B cell (primary cell): ENCODE results near the gene SLC48A1. TPM values are rescaled to one million over a fixed set of nuclear protein-coding genes. Genes with fewer than 3 reads are reported as not detected.
"Not testable (repeated sequence)": the region's sequence is repeated elsewhere in the genome, so short reads cannot be mapped to it uniquely, and the experiment has no call there.

Source experiments
- ATAC-seq: fragments of 200-7000 bp; cut with Tn5 transposase; one replicate; pipeline ENCODE4 v1.10.0; 2021; ENCODE audit warnings: low read depth, mild to moderate bottlenecking, moderate number of reproducible peaks, moderate library complexity
- CTCF ChIA-PET: fragments of 350-600 bp; sonication (Branson Sonifier 250); formaldehyde crosslinking; loops from one replicate; lab custom pipeline; 2021; ENCODE audit warnings: antibody characterized with exemption, inconsistent platforms; lab: Charles Lee
- POLR2A ChIA-PET: fragments of 350-600 bp; sonication (Branson Sonifier 250); formaldehyde crosslinking; loops from one replicate; lab custom pipeline; 2021; ENCODE audit warnings: antibody characterized with exemption; lab: Charles Lee
- DNase-seq: peaks from one replicate; pipeline ENCODE4 v3.0.0; 2013
- H2AFZ ChIP-seq: 2 replicates; pipeline ENCODE4 v1.6.1; 2012; ENCODE audit warnings: mild to moderate bottlenecking, low read depth, low read length; ENCODE audit not compliant: insufficient read depth, poor library complexity, severe bottlenecking
- H3K27ac ChIP-seq, 2 donors: 1 replicate in 1 of 2; 2 replicates in 1 of 2; pipeline ENCODE4 v1.5.1; 2012 to 2013; ENCODE audit warnings: low read length in 2 of 2, mild to moderate bottlenecking in 2 of 2, moderate library complexity in 1 of 2
- H3K27me3 ChIP-seq, 4 experiments: fragments of 200-600 bp in 1 of 4; sonication (generic) in 1 of 4; replicated peaks in 1 of 4; 1 replicate in 2 of 4; 2 replicates in 2 of 4; pipeline versions ENCODE4 v1.6.1 to v1.7.0; 2013 to 2016; ENCODE audit warnings: low read length in 3 of 4, mild to moderate bottlenecking in 2 of 4, mixed read lengths in 1 of 4, moderate library complexity in 1 of 4; ENCODE audit not compliant: insufficient read depth in 4 of 4, control insufficient read depth in 3 of 4; ENCODE audit errors: control extremely low read depth in 1 of 4
- H3K36me3 ChIP-seq, 2 experiments: replicated peaks in 1 of 2; 1 replicate in 1 of 2; 2 replicates in 1 of 2; pipeline versions ENCODE4 v1.6.1 to v1.7.1; 2013; ENCODE audit warnings: low read length in 1 of 2; ENCODE audit not compliant: insufficient read depth in 2 of 2, control insufficient read depth in 1 of 2; ENCODE audit errors: control extremely low read depth in 1 of 2, extremely low read depth in 1 of 2
- H3K4me1 ChIP-seq, 2 donors: fragments of 200-600 bp in 1 of 2; sonication (generic) in 1 of 2; 1 replicate in 1 of 2; 2 replicates in 1 of 2; pipeline versions ENCODE4 v1.5.1 to v1.6.1; 2013 to 2017; ENCODE audit warnings: low read length in 2 of 2; ENCODE audit not compliant: control insufficient read depth in 2 of 2, insufficient read depth in 2 of 2
- H3K4me2 ChIP-seq: replicated peaks from 2 replicates; pipeline ENCODE3; 2012; ENCODE audit warnings: mild to moderate bottlenecking, low read depth, low read length; ENCODE audit not compliant: poor library complexity, severe bottlenecking
- H3K4me3 ChIP-seq, 5 experiments: fragments of 200-600 bp in 1 of 5; sonication (generic) in 1 of 5; 1 replicate in 3 of 5; 2 replicates in 2 of 5; pipeline versions ENCODE4 v1.5.1 to v1.7.0; 2011 to 2016; ENCODE audit warnings: low read length in 4 of 5, mild to moderate bottlenecking in 4 of 5, low read depth in 2 of 5, control low read depth in 1 of 5, moderate library complexity in 1 of 5; ENCODE audit not compliant: insufficient read depth in 1 of 5; ENCODE audit errors: control extremely low read depth in 1 of 5, extremely low read depth in 1 of 5
- H3K79me2 ChIP-seq: fragments of 200-600 bp; sonication (generic); one replicate; pipeline ENCODE4 v1.6.0; 2016; ENCODE audit warnings: low read length; ENCODE audit not compliant: control insufficient read depth, insufficient read depth
- H3K9ac ChIP-seq: fragments of 200-600 bp; sonication (generic); 2 replicates; pipeline ENCODE4 v1.6.1; 2017; ENCODE audit warnings: mild to moderate bottlenecking, low read length, moderate library complexity
- H3K9me3 ChIP-seq, 3 donors: one replicate each; pipeline versions ENCODE4 v1.6.1 to v1.7.1; 2013; ENCODE audit warnings: low read length in 2 of 3; ENCODE audit not compliant: control insufficient read depth in 2 of 3, insufficient read depth in 1 of 3; ENCODE audit errors: control extremely low read depth in 1 of 3
- H4K20me1 ChIP-seq: 2 replicates; pipeline ENCODE4 v1.6.0; 2012; ENCODE audit warnings: mild to moderate bottlenecking, low read length; ENCODE audit not compliant: insufficient read depth, control insufficient read depth, poor library complexity, severe bottlenecking
- H3K27ac Mint-ChIP-seq: one replicate; pipeline ENCODE4 v1.8.0; 2021; ENCODE audit warnings: mixed read lengths
- H3K27me3 Mint-ChIP-seq: one replicate; pipeline ENCODE4 v1.8.0; 2021; ENCODE audit warnings: mixed read lengths
- H3K4me1 Mint-ChIP-seq: one replicate; pipeline ENCODE4 v1.8.0; 2021; ENCODE audit warnings: mixed read lengths
- H3K4me3 Mint-ChIP-seq: one replicate; pipeline ENCODE4 v1.8.0; 2021; ENCODE audit warnings: mixed read lengths
- H3K9me3 Mint-ChIP-seq: one replicate; pipeline ENCODE4 v1.8.0; 2022; ENCODE audit warnings: mixed read lengths; ENCODE audit not compliant: insufficient read depth
- EZH2 ChIP-seq: IDR thresholded peaks from 2 replicates; pipeline ENCODE4 v1.6.1; 2012; ENCODE audit warnings: borderline replicate concordance, low read depth, mild to moderate bottlenecking, moderate library complexity, low read length; ENCODE audit not compliant: insufficient read depth, poor library complexity, severe bottlenecking
- WGBS: methylation state at CpG from one replicate; pipeline ENCODE4 v1.1.5; 2013; ENCODE audit warnings: missing lambda C conversion rate; ENCODE audit not compliant: insufficient coverage; 5-methylcytosine and 5-hydroxymethylcytosine counted together
- intact Hi-C: fragments of 100-400 bp; cut with micrococcal nuclease; formaldehyde crosslinking; loops from one replicate; pipeline ENCODE4 v1.10.0; 2022
- polyA plus RNA-seq: library from polyadenylated mRNA; depleted of rRNA; stranded (reverse); fragments of >200 nt; gene quantifications from 2 replicates; pipeline ENCODE4 v1.2.3, GENCODE V29; 2012
- total RNA-seq, 2 donors: library from RNA; stranded (reverse); fragments of 120-200 nt in 1 of 2; gene quantifications; 1 replicate in 1 of 2; 2 replicates in 1 of 2; pipeline versions ENCODE4 v1.2.3 to v1.2.4, GENCODE V29; 2013 to 2022
- TF ChIP-seq, protein P1 (sequence below): fragments of 200-600 bp; IDR thresholded peaks from one replicate; pipeline ENCODE4 v1.8.0; 2022; ENCODE audit warnings: antibody characterized with exemption, mild to moderate bottlenecking

The SLC48A1 gene
- total and polyA plus RNA-seq, 2 donors (not counting 1 experiment from before 2014, with no cell fraction given), result 8.0 to 20.0 TPM

DNA sequence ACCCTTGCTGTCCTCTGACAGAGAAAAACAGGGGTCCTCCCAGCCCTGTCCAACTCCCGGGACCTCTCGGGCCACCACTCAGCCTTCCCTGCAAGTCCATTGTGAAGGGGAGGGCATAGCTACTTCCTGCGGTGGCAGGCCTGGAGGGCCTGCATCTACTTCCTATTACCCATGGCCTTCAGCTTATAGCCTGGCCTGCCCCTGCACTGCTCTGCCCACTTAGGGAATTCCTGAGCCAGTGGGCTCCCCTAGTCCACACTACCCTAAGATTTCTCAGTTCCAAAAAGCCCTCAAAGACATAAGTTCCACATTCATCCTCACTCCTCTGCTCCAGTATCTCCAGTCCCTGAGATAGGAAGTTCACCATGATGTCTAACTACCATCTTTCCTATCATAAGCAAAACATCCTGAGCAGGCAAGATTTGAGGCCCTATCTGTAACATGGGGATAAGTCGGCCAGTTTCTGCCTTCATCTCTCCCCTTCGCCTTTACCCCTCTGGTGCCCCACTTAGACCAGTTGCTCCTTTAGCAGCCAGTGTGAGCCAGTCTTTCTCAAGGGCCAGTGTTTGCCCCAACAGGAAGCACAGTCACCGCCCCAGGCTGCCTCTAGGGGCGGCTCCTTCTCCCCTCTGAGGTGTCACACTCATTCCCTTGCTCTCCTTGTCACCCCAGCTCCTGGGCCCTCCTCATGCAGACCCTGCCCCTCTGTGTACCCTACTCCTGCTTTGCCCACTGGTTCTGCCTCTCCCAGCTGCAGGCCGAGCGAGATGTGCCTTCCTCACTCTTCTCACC, 35.7 kb downstream of the SLC48A1 start:
- H3K36me3 ChIP-seq, result peaks cover 0 to 14% of the 10 kb centered on the region in 2 experiments
- peak overlapping the region; percentile 54 for H3K9ac ChIP-seq
- POLR2A ChIA-PET, result interaction anchor here (0.8 to 17.3 kb wide), 10 partner anchors 8 to 67 kb away, joined by 3 to 264 read pairs (median 4); partner anchors contain the start of gene HDAC7
- H2AFZ ChIP-seq, result no peak overlapping the region
- H3K4me3 Mint-ChIP-seq, result peak overlapping the region; percentile 69
- no peaks in the 10 kb centered on the region for H3K9me3 ChIP-seq
- peak overlapping the region; percentile 91 for H3K27ac Mint-ChIP-seq
- ATAC-seq, result peak; percentile 3
- peak overlapping the region; percentile 84 for H3K4me2 ChIP-seq
- intact Hi-C loops, result loop anchor here (1.0 kb wide), 5 partner anchors 11 to 102 kb away; partner anchors contain the start of genes HDAC7, RPAP3 and SLC48A1
- H4K20me1 ChIP-seq, result no peaks in the 10 kb centered on the region
- no peak for TF ChIP-seq EZH2
- TF ChIP-seq, protein P1, sequence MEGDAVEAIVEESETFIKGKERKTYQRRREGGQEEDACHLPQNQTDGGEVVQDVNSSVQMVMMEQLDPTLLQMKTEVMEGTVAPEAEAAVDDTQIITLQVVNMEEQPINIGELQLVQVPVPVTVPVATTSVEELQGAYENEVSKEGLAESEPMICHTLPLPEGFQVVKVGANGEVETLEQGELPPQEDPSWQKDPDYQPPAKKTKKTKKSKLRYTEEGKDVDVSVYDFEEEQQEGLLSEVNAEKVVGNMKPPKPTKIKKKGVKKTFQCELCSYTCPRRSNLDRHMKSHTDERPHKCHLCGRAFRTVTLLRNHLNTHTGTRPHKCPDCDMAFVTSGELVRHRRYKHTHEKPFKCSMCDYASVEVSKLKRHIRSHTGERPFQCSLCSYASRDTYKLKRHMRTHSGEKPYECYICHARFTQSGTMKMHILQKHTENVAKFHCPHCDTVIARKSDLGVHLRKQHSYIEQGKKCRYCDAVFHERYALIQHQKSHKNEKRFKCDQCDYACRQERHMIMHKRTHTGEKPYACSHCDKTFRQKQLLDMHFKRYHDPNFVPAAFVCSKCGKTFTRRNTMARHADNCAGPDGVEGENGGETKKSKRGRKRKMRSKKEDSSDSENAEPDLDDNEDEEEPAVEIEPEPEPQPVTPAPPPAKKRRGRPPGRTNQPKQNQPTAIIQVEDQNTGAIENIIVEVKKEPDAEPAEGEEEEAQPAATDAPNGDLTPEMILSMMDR, result no peak
- peak overlapping the region; percentile 90 to 94 for H3K27ac ChIP-seq
- no peaks in the 10 kb centered on the region for H3K27me3 Mint-ChIP-seq
- H3K79me2 ChIP-seq, result peaks cover 94% of the 10 kb centered on the region
- CTCF ChIA-PET, result interaction anchor here (0.9 to 38.8 kb wide), 15 partner anchors 11 to 157 kb away, joined by 3 to 1203 read pairs (median 8); partner anchors contain the start of genes HDAC7 and SLC48A1
- H3K4me1 Mint-ChIP-seq, result peaks cover 96% of the 10 kb centered on the region
- DNase-seq, result peak; percentile 54
- peak overlapping the region in 4 of 5 experiments; percentile 16 to 33 (median 22) for H3K4me3 ChIP-seq
- WGBS, result 13% methylated on average over 7 of the region's 9 CpGs
- peaks cover 72 to 93% of the 10 kb centered on the region in 2 donors for H3K4me1 ChIP-seq
- H3K27me3 ChIP-seq, result no peaks in the 10 kb centered on the region
- H3K9me3 Mint-ChIP-seq, result no peaks in the 10 kb centered on the region

DNA sequence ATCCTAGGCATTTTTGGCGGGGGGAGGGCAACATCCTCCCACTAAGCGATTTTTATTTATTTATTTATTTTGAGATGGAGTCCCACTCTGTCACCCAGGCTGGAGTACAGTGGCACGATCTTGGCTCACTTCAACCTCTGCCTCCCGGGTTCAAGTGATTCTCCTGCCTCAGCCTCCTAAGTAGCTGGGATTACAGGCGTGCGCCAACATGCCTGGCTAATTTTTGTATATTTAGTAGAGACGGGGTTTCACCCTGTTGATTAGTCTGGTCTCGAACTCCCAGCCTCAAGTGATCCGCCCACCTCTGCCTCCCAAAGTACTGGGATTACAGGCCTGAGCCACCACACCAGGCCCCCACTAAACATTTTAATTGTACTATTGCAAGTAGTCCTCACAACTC, 36.5 kb downstream of the SLC48A1 start:
- intact Hi-C loops, H3K4me2 ChIP-seq, H3K9me3 ChIP-seq, H3K4me3 ChIP-seq, H3K27me3 ChIP-seq, H3K27me3 Mint-ChIP-seq, DNase-seq, ATAC-seq, H3K9me3 Mint-ChIP-seq, H2AFZ ChIP-seq, H3K9ac ChIP-seq, H3K36me3 ChIP-seq, H4K20me1 ChIP-seq: not testable (repeated sequence)
- H3K79me2 ChIP-seq, result peaks cover 95% of the 10 kb centered on the region
- Mint-ChIP-seq H3K27ac (peak overlapping the region; percentile 96), H3K4me3 (peak overlapping the region; percentile 45), H3K4me1 (peaks cover 96% of the 10 kb centered on the region)
- peaks cover 79 to 93% of the 10 kb centered on the region in 2 donors for H3K4me1 ChIP-seq
- WGBS, result no CpG with 5 or more reads among the region's 9 CpGs
- peak overlapping the region; percentile 18 to 96 for H3K27ac ChIP-seq
- POLR2A ChIA-PET, result interaction anchor here (2.0 to 17.3 kb wide), 2 partner anchors 10 to 26 kb away, joined by 7 to 264 read pairs; partner anchors contain the start of gene HDAC7
- CTCF ChIA-PET, result interaction anchor here (0.9 to 38.8 kb wide), 9 partner anchors 10 to 95 kb away, joined by 3 to 1203 read pairs (median 5); partner anchors contain the start of genes HDAC7 and SLC48A1
